Cardiac fibroblast (primary cell): ENCODE measurements around the gene ANK2.
A peak's percentile ranks its signal among the peaks of the same experiment; 100 is the strongest.

Experiments
- DNase-seq, 2 donors: peaks; one replicate each; pipeline versions ENCODE4 v3.0.0 to v3.0.0-alpha.2; 2010; ENCODE audit warnings: low read depth in 2 of 2
- H3K4me3 ChIP-seq, 2 donors: replicated peaks in 1 of 2; 1 replicate in 1 of 2; 2 replicates in 1 of 2; pipeline ENCODE4 v1.5.1; 2011; ENCODE audit warnings: low read depth in 2 of 2, low read length in 2 of 2, mild to moderate bottlenecking in 2 of 2, moderate library complexity in 1 of 2
- CTCF ChIP-seq: IDR thresholded peaks from one replicate; pipeline ENCODE4 v1.5.1; 2011; ENCODE audit warnings: low read depth, mild to moderate bottlenecking, low read length, inconsistent platforms

The ANK2 gene

DNA sequence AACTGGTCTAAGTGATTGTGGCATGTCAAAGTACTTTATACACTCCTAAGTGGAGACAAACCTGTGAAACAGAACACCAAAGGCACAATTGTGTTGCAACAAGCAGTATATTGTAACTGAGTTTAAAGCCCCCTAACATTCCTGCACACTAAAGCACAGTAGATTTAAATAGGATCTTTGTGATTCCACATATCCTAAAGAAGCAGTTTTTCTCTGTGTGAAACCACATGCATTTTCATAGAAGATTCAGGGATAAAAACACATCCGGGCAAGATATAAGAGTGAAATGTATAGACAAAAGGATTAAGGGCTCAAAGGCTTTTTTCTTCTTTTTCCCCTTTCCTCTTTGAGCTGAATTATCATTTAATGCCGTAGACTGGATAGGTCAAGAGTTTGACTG lies 82.2 kb downstream of the ANK2 start:
- H3K4me3 ChIP-seq, result no peak overlapping the region
- no peak for TF ChIP-seq CTCF
- no peak for DNase-seq

DNA sequence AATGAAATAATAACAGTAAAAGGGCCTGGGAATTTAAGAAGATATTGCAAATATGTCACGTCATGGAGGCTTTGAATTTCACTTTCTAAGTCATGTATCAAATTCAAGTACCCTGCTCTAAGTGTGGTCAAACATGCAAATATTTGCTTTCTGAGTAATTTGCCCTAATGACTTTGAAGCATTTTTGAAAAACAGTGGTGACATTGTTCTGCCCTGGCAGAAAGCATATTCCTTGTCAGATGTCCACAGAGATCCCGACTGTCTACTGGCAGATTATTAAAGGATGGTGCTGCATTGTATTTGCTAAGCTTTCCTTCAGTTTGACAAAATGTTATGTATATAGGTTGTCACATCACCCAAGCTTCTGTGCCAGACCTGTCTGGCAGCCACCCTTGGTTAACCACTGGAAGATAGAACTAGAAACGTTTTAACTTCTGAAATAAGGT lies 92.5 kb downstream of the ANK2 start:
- TF ChIP-seq CTCF, result no peak
- H3K4me3 ChIP-seq, result no peak overlapping the region
- peak; percentile 71 to 74 for DNase-seq

DNA sequence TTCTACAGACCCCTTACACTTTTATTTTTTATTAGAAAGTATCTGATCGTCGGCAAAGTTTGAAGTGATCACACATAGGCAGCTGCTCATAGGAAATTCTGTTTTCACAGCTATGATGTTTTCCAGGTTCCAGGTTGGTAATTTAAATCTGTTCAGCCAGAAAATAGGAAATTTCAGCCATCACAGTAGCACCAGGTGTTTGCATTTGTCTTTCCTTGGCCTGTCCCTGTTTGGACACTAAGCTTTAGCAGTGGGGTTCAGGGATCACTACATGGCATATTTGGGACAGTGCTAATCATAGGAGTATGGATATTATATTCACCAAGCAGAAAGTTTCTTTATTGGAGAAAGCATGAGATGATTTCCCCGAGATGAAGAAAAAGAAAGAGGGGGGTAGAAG lies 92.9 kb downstream of the ANK2 start:
- no peak for DNase-seq
- no peak overlapping the region for H3K4me3 ChIP-seq
- TF ChIP-seq CTCF, result no peak

- TF ChIP-seq CTCF, result no peak
These were observed 94.6 kb downstream of the ANK2 start for GRCh38 chr4:113144091-113144490.

DNA sequence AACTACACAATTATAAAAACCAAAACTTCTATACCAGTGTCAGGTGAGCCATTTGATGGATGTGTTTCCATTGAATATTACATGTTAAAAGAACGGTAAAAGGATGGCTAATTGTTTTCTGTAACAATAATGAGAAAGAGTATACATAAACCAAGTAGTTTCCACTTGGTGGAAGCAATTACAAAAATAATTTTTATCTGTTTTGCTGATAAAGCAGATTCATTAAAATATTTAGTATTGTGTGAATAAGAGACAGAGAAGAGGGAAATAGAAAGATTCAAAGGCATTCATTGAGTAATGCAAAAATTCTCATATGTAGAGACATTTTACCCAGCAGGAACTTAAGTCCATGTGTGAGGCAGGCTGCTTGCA lies 95.7 kb downstream of the ANK2 start:
- TF ChIP-seq CTCF, result no peak
- no peak for DNase-seq
- H3K4me3 ChIP-seq, result no peak overlapping the region

More at GRCh38 chr4:113144091-113144490, 94.6 kb downstream of the ANK2 start:
- DNase-seq, result no peak
- no peak overlapping the region for H3K4me3 ChIP-seq

- DNase-seq, result no peak
- H3K4me3 ChIP-seq, result no peak overlapping the region
- no peak for TF ChIP-seq CTCF
These were observed 96.3 kb downstream of the ANK2 start for GRCh38 chr4:113145519-113146291.
